BJ (cell line): ENCODE measurements around the gene PGR. TPM values are rescaled to one million over a fixed set of nuclear protein-coding genes. Genes with fewer than 3 reads are reported as not detected.

Experiments
- CTCF ChIA-PET: fragments of 350-600 bp; formaldehyde crosslinking; extraction: SDS; loops from one replicate; lab custom pipeline; 2021; ENCODE audit warnings: antibody characterized with exemption, inconsistent platforms; lab: Yijun Ruan, JAX
- POLR2A ChIA-PET: fragments of 300-600 bp; sonication (Branson Sonifier 250); formaldehyde crosslinking; extraction: SDS; loops from one replicate; lab custom pipeline; 2021; ENCODE audit warnings: antibody characterized with exemption; lab: Charles Lee
- DNase-seq: peaks from one replicate; pipeline ENCODE4 v3.0.0-alpha.2; 2011; ENCODE audit warnings: low read depth
- H3K27me3 ChIP-seq: 2 replicates; pipeline ENCODE4 v1.6.0; 2011; ENCODE audit warnings: low read length; ENCODE audit not compliant: control insufficient read depth, insufficient read depth
- H3K36me3 ChIP-seq: 2 replicates; pipeline ENCODE4 v1.5.1; 2011; ENCODE audit warnings: low read length; ENCODE audit not compliant: control insufficient read depth, insufficient read depth
- H3K4me3 ChIP-seq: 2 replicates; pipeline ENCODE4 v1.5.1; 2011; ENCODE audit warnings: low read depth, mild to moderate bottlenecking, control low read depth, low read length
- CTCF ChIP-seq: IDR thresholded peaks from 2 replicates; pipeline ENCODE4 v1.5.1; 2011; ENCODE audit warnings: low read depth, mild to moderate bottlenecking, control low read depth, inconsistent platforms, low read length, moderate library complexity; ENCODE audit not compliant: insufficient read depth
- polyA plus RNA-seq: library from polyadenylated mRNA; depleted of rRNA; stranded (reverse); fragments of >200 nt; gene quantifications from 2 replicates; pipeline ENCODE4 v1.2.3, GENCODE V29; 2011

The PGR gene
- polyA plus RNA-seq, 1 experiment, result not detected

- no peaks in the 10 kb centered on the region for H3K36me3 ChIP-seq
- ChIA-PET CTCF (interaction anchor here (0.7 kb wide), 1 partner anchor 74 kb away, joined by 3 read pairs; no protein-coding TSS in a partner anchor), POLR2A (no interaction called here)
- no peaks in the 10 kb centered on the region for H3K27me3 ChIP-seq
- no peak for DNase-seq
- no peak overlapping the region for H3K4me3 ChIP-seq
- TF ChIP-seq CTCF, result no peak
Measured at GRCh38 chr11:101045415-101045814, 84.2 kb downstream of the PGR start.

GRCh38 chr11:101043940-101044339 is 85.7 kb downstream of the PGR start:
- Histone ChIP-seq H3K4me3 (no peak overlapping the region), H3K36me3 (no peaks in the 10 kb centered on the region), H3K27me3 (no peaks in the 10 kb centered on the region)
- no peak for DNase-seq
- POLR2A ChIA-PET, result no interaction called here
- TF ChIP-seq CTCF, result no peak
- CTCF ChIA-PET, result no interaction called here

GRCh38 chr11:101035872-101036271 is 93.7 kb downstream of the PGR start:
- no peak for DNase-seq
- TF ChIP-seq CTCF, result no peak
- ChIA-PET CTCF (no interaction called here), POLR2A (no interaction called here)
- Histone ChIP-seq H3K27me3 (no peaks in the 10 kb centered on the region), H3K4me3 (no peak overlapping the region), H3K36me3 (no peaks in the 10 kb centered on the region)

GRCh38 chr11:101034076-101034475 is 95.5 kb downstream of the PGR start:
- DNase-seq, result no peak
- ChIA-PET CTCF (no interaction called here), POLR2A (no interaction called here)
- no peak for TF ChIP-seq CTCF
- Histone ChIP-seq H3K27me3 (no peaks in the 10 kb centered on the region), H3K36me3 (no peaks in the 10 kb centered on the region), H3K4me3 (no peak overlapping the region)

GRCh38 chr11:101032991-101033390 is 96.6 kb downstream of the PGR start:
- no peak for TF ChIP-seq CTCF
- no peak overlapping the region for H3K4me3 ChIP-seq
- CTCF ChIA-PET, result no interaction called here
- POLR2A ChIA-PET, result no interaction called here
- no peaks in the 10 kb centered on the region for H3K27me3 ChIP-seq
- no peaks in the 10 kb centered on the region for H3K36me3 ChIP-seq
- DNase-seq, result no peak
